Renal pelvis (tissue), 4 donors: Measurements from ENCODE around the gene COL18A1. TPM values are rescaled to one million over a fixed set of nuclear protein-coding genes. Genes with fewer than 3 reads are reported as not detected.

Experiments used
- DNase-seq: peaks from one replicate; pipeline ENCODE4 v3.0.0-alpha.2; 2013
- polyA plus RNA-seq, 3 donors: library from polyadenylated mRNA; unstranded; fragments of 120-200 nt; gene quantifications; one replicate each; pipeline ENCODE4 v1.2.1, GENCODE V29; 2013; ENCODE audit not compliant: insufficient read length in 3 of 3

Gene COL18A1
- polyA plus RNA-seq, 3 donors = 174 to 228 (median 196) TPM

GRCh38 chr21:45410865-45411809 lies 6.2 kb downstream of the COL18A1 start:
- DNase-seq = no peak

- no peak for DNase-seq
Measured at GRCh38 chr21:45411810-45412206, 6.8 kb downstream of the COL18A1 start.

- no peak for DNase-seq
Measured at GRCh38 chr21:45412491-45412890, 7.5 kb downstream of the COL18A1 start.

- DNase-seq = no peak
Measured at GRCh38 chr21:45412909-45413611, 8.1 kb downstream of the COL18A1 start.

- DNase-seq = no peak
Measured at GRCh38 chr21:45413922-45414321, 9.0 kb downstream of the COL18A1 start.

- no peak for DNase-seq
Measured at GRCh38 chr21:45414396-45415187, 9.6 kb downstream of the COL18A1 start.

GRCh38 chr21:45415188-45415942 lies 10.4 kb downstream of the COL18A1 start:
- DNase-seq = no peak

- no peak for DNase-seq
Measured at GRCh38 chr21:45415943-45416611, 11.1 kb downstream of the COL18A1 start.

GRCh38 chr21:45416620-45417019 lies 11.7 kb downstream of the COL18A1 start:
- DNase-seq = no peak

- DNase-seq = no peak
Measured at GRCh38 chr21:45417256-45417950, 12.4 kb downstream of the COL18A1 start.

GRCh38 chr21:45417951-45418300 lies 13.0 kb downstream of the COL18A1 start:
- no peak for DNase-seq

GRCh38 chr21:45418301-45419071 lies 13.5 kb downstream of the COL18A1 start:
- DNase-seq = no peak

GRCh38 chr21:45419162-45419561 lies 14.2 kb downstream of the COL18A1 start:
- no peak for DNase-seq

- DNase-seq = no peak
Measured at GRCh38 chr21:45420061-45421041, 15.4 kb downstream of the COL18A1 start.

- no peak for DNase-seq
Measured at GRCh38 chr21:45421071-45421845, 16.3 kb downstream of the COL18A1 start.

- DNase-seq = no peak
Measured at GRCh38 chr21:45421846-45422775, 17.1 kb downstream of the COL18A1 start.
